Amniotic stem cell (primary cell): ENCODE measurements around the gene AP1S1.
"Not testable (repeated sequence)": the region's sequence is repeated elsewhere in the genome, so short reads cannot be mapped to it uniquely, and the experiment has no call there.

Source experiments
- DNase-seq: peaks from one replicate; lab custom pipeline; 2025; lab: John Stamatoyannopoulos, UW

AP1S1 gene

DNA sequence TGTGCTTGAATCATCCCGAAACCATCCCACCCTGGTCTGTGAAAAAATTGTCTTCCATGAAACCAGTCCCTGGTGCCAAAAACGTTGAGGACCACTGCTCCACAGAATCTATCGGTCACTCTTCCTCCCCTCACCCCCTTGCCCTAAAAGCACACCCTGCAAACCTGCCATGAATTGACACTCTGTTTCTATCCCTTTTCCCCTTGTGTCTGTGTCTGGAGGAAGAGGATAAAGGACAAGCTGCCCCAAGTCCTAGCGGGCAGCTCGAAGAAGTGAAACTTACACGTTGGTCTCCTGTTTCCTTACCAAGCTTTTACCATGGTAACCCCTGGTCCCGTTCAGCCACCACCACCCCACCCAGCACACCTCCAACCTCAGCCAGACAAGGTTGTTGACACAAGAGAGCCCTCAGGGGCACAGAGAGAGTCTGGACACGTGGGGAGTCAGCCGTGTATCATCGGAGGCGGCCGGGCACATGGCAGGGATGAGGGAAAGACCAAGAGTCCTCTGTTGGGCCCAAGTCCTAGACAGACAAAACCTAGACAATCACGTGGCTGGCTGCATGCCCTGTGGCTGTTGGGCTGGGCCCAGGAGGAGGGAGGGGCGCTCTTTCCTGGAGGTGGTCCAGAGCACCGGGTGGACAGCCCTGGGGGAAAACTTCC is 28.2 kb upstream of the AP1S1 start:
- no peak for DNase-seq

DNA sequence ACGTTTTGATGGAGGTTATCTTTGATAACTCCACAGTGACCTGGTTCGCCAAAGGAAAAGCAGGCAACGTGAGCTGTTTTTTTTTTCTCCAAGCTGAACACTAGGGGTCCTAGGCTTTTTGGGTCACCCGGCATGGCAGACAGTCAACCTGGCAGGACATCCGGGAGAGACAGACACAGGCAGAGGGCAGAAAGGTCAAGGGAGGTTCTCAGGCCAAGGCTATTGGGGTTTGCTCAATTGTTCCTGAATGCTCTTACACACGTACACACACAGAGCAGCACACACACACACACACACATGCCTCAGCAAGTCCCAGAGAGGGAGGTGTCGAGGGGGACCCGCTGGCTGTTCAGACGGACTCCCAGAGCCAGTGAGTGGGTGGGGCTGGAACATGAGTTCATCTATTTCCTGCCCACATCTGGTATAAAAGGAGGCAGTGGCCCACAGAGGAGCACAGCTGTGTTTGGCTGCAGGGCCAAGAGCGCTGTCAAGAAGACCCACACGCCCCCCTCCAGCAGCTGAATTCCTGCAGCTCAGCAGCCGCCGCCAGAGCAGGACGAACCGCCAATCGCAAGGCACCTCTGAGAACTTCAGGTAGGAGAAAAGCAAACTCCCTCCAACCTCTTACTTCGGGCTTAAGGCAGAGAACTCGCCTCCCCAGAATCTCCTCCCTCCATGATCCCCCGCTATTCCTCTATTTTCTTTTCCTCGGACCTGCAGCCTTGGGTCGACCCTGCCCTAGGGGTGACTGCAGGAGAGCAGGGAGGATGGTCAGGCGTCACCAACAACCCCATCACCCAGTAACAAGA is 27.4 kb upstream of the AP1S1 start, which contains the start of gene SERPINE1:
Gene SERPINE1, plus strand, starts transcription at position 454 of the 809 bp plus-strand sequence. CDS start 1,290 bp downstream, outside the sequence.
- DNase-seq, result peak; percentile 97

DNA sequence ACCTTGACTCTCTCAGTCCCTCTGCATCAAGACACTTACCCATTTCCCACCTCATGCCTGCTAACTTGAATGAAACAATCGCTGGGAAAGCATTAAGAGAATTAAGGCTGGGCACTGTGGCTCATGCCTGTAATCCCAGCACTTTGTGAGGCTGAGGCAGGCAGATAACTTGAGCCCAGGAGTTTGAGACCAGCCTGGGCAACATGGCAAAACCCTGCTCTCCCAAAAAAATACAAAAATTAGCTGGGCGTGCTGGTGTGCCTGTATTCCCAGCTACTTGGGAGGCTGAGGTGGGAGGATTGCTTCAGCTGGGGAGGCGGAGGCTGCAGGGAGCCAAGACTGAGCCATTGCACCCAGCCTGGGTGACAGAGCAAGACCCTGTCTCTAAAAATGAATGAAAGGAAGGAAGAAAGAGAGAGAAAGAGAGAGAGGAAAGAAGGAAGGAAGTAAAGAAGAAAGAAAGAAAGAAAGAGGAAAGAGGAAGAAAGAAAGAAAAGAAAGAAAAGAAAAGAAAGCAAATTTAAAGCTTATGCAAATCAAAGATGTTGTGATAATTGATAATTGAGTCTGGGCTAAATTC is 26.7 kb upstream of the AP1S1 start:
- no peak for DNase-seq

DNA sequence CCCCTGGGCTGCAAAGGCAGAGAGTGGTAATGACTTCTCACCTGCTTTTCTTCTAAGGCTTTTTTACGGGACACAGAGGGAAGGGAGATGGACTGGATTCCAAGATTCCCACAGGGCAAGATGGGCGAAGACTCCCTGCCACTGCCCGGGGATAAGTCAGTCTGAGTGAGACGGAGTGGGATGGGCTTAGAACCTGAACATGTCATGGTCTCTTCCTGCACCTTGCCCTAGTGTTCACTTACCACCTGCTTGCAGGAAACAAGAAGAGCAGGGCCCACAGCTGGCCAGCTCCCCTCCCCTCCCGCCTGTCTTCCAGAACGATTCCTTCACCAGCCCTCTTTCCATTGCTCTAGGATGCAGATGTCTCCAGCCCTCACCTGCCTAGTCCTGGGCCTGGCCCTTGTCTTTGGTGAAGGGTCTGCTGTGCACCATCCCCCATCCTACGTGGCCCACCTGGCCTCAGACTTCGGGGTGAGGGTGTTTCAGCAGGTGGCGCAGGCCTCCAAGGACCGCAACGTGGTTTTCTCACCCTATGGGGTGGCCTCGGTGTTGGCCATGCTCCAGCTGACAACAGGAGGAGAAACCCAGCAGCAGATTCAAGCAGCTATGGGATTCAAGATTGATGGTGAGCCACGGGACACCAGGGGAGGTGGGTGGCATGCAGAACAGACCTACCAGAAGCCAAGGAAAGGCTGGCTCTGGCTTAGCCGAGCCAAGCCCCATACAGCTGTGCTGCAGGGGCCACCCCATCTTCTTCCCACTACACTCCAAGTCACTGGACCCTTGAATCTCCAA is 26.0 kb upstream of the AP1S1 start:
- no peak for DNase-seq

DNA sequence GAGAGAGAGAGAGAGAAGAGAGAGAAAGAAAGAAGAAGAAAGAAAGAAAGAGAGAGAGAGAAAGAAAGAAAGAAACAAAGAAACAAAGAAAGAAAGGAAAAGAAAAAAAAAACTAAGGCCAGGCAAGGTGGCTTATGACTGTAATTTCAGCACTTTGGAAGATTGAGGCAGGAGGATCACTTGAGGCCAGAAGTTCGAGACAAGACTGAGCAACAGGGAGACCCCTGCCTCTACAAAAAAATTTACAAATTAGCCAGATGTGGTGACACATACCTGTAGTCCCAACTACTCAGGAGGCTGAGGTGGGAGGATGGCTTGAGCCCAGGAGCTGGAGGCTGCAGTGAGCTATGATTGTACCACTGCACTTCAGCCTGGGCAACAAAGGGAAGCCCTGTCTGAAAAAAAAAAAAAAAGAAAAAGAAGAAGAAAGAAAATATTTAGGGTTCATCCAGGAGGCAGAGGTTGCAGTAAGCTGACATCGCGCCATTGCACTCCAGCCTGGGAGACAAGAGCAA is 24.6 kb upstream of the AP1S1 start:
- no peak for DNase-seq

DNA sequence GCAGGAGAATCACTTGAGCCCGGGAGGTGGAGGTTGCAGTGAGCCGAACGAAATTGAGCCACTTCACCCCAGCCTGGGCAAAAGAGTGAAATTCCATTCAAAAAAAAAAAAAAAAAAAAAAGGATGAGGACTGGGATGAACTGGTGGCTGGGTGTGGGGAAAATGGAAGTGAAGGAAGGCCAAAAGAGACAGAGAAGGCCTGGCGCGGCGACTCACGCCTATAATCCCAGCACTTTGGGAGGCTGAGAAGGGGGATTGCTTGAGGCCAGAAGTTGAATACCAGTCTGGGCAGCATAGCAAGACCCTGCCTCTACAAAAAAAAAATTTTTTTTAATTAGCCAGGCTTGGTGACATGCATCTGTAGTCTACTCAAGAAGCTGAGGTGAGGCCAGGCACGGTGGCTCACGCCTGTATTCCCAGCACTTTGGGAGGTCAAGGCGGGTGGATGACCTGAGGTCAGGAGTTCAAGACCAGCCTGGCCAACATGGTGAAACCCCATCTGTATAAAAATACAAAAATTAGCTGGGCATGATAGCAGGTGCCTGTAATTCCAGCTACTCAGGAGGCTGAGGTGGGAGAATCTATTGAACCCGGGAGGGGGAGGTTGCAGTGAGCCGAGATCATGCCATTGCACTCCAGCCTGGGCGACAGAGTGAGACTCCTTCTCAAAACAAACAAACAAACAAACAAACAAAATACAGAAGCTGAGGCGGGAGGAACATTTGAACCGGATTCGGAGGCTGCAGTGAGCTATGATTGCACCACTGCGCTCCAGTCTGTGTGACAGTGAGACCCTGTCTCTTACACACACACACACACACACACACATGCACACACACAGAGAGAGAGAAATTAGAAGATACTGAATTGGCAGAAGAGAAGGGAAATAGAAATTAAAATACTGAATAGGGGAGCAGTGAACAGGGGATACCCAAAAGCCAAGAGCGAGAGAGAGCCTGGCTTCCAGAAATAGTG is 21.4 kb upstream of the AP1S1 start:
- DNase-seq, result not testable (repeated sequence)

DNA sequence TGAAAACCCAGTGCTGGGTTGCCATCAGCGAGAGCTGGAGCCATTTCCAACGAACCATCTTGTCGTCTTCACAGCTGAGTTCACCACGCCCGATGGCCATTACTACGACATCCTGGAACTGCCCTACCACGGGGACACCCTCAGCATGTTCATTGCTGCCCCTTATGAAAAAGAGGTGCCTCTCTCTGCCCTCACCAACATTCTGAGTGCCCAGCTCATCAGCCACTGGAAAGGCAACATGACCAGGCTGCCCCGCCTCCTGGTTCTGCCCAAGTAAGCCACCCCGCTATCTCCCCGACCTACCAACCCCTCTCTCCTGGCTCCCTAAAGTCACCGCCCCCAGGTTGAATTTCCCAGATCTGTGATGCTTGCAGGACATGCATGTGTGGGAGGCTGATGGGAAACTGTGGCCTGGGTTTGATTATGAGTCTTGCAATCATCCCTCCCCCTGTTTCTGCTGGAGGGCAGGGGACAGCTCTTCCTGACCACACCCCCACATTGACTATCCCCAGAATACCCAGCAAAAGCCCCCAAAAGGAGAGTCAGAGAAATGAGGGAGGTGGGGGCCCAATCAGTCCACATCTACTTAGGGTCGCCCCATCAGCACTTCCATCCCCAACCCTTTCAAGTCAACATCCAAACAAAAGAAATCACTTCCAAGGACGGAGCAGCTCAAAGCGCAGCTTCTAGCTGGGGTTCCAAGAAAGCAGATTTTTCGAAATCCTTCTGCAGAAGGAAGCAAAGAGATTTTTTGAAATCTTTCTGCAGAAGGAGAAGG is 20.5 kb upstream of the AP1S1 start:
- DNase-seq, result no peak

DNA sequence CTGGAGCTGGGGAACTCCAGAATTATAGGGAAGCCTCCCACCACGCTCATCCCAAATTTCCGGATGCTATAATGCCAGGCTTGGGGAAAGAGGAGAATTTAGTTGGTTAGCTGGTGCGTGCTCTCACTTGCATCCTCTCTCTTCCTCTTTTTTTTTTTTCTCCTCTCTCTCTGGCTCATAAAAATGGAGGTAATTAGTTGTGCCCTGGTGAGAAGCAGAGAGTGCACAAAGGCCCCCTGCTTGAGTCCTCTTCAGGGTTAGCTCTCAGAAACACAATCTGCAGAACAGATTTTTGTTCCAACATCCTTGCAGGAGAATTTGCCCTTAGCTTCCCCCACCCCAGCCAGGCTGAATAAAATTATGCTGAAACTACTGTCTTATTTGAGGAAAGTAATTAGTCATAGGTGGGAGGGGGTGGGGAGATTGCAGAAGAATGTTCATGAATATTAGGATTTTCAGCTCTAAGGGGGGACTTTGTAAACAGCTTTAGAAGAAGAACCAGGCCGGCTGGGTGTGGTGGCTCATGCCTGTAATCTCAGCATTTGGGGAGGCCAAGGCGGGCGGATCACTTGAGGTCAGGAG is 19.8 kb upstream of the AP1S1 start:
- DNase-seq, result no peak

DNA sequence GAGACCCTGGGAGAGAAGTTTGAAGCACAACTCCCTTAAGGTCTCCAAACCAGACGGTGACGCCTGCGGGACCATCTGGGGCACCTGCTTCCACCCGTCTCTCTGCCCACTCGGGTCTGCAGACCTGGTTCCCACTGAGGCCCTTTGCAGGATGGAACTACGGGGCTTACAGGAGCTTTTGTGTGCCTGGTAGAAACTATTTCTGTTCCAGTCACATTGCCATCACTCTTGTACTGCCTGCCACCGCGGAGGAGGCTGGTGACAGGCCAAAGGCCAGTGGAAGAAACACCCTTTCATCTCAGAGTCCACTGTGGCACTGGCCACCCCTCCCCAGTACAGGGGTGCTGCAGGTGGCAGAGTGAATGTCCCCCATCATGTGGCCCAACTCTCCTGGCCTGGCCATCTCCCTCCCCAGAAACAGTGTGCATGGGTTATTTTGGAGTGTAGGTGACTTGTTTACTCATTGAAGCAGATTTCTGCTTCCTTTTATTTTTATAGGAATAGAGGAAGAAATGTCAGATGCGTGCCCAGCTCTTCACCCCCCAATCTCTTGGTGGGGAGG is 16.5 kb upstream of the AP1S1 start:
- no peak for DNase-seq

DNA sequence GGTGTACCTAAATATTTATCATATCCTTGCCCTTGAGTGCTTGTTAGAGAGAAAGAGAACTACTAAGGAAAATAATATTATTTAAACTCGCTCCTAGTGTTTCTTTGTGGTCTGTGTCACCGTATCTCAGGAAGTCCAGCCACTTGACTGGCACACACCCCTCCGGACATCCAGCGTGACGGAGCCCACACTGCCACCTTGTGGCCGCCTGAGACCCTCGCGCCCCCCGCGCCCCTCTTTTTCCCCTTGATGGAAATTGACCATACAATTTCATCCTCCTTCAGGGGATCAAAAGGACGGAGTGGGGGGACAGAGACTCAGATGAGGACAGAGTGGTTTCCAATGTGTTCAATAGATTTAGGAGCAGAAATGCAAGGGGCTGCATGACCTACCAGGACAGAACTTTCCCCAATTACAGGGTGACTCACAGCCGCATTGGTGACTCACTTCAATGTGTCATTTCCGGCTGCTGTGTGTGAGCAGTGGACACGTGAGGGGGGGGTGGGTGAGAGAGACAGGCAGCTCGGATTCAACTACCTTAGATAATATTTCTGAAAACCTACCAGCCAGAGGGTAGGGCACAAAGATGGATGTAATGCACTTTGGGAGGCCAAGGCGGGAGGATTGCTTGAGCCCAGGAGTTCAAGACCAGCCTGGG is 15.9 kb upstream of the AP1S1 start:
- peak; percentile 89 for DNase-seq

DNA sequence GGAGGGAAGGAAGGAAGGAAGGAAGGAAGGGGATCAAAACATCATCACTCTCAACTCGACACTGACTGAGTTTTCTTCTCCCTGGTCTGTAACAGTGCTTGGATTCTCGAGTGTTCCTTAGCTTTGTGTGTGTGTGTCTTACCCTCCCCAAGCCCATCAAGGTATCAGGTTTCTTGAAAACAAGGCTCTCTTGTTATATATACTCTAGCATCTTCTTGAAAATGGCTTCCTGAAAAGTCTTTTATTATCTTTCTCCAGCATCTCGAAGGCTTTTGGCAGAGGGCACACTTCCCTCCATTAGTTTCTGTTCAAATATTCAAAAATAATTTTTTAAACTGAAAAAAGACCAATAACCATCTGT is 14.0 kb upstream of the AP1S1 start:
- no peak for DNase-seq

DNA sequence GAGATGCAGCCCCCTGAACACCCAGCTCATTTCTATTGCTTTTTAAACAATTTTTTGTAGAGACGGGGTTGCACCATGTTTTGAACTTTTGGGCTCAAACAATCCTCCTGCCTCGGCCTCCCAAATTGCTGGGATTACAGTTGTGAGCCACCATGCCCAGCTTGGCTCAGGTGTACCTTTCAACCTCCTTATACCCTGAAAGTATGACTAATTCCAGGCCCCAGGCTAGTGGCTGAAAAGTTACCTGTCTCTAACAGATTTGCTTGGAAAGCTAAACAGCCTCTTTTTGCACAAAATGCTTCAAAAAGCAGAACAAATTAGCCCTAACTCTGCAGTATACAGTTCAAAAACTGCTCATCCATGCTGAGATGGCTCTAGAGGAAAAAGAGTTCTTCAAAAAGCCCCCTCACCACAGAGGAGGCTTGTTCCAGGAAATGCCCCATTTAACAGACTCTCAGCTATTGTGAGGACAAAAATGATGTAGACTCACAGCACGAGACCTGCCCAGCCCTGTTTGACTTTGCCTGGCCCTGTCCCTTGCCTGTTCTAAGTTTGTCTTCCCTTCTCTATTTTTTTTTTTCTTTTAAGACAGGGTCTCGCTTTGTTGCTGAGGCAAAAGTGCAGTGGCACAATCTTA is 13.4 kb upstream of the AP1S1 start:
- no peak for DNase-seq

DNA sequence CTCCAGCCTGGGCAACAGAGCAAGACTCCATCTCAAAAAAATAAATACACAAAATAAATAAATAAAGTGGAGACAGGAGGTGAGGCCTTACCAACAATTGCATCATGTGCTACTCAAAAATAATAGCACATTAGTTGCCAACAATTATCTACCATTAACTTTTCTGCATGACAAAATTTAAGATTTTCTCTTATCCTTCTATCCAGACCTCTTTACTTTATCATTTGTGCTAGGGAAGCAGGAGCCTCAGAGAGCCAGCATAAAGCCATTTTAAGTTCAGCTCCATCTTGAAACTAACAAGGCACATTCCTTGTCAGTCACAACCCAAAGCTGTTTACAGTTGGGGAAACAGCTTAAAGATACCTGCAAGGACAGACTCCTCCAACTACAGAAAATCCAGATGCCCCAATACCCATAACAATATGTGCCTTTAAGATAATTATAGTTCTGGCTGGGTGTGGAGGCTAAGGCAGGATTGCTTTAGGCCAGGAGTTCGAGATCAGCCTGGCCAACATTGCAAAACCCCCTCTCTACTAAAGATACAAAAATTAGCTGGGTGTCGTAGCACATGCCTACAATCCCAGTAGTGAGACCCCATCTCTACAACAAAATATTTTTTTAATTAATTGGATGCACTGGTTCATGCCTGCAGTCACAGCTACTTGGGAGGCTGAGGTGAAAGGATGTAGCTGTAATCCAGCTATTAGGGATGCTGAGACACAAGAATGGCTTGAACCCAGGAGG is 2.2 kb upstream of the AP1S1 start:
- no peak for DNase-seq

DNA sequence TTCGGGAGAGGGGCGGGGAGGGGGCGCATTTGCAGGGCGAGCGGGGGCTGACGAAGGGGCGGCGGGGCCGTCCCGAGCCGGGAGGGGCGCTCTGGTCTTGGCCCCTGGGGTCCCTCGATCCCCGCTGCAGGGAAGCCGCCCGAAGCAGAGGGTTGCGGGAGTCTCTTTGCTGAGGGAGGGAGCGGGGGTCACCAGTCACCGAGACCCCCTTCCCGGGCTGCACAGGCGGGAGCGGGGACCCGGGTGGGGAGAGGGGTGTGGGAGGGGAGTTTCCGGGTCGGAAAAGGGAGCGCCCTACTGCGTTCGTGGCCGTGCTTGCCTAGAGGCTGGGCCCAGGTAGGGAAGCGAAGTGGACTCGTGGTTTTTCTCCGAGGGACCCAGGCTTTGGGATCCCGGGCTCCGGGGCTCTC is 422 bp downstream of the AP1S1 start:
- no peak for DNase-seq

DNA sequence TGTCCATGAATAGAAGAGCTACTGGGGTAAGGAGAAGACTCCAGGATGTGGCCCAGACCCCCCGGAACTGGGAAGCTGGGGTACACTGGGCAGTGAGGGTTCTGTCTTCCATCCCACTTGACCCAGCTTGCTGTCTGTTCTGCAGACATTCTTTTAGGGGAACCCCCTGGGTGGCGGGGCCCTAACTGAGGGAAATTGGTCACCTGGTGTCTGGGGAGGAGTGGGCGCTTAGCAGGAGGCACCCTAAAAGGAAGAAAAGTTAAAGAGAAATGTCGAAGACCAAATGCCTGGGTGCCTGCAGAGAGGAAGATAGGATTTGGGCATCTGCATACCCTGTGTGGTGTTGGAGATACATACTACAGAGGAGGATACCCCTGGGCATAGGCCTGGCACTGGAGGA is 1.0 kb downstream of the AP1S1 start:
- DNase-seq, result no peak

DNA sequence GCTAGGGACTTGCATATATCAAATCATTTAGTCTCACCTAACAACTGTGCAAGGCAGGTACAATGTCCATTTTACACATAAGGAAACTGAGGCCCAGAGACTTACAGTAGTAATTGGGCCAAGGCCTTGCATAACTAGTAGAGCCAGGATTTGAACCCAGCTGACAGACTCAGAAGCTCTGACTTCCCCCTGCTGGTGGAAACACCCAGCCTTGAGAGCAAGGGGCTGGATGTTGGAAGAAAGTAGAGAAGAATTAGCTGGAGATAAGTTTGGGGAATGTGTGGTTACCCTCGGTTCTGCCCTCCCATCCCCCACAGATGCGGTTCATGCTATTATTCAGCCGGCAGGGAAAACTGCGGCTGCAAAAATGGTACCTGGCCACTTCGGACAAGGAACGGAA is 2.0 kb downstream of the AP1S1 start:
- DNase-seq, result no peak

DNA sequence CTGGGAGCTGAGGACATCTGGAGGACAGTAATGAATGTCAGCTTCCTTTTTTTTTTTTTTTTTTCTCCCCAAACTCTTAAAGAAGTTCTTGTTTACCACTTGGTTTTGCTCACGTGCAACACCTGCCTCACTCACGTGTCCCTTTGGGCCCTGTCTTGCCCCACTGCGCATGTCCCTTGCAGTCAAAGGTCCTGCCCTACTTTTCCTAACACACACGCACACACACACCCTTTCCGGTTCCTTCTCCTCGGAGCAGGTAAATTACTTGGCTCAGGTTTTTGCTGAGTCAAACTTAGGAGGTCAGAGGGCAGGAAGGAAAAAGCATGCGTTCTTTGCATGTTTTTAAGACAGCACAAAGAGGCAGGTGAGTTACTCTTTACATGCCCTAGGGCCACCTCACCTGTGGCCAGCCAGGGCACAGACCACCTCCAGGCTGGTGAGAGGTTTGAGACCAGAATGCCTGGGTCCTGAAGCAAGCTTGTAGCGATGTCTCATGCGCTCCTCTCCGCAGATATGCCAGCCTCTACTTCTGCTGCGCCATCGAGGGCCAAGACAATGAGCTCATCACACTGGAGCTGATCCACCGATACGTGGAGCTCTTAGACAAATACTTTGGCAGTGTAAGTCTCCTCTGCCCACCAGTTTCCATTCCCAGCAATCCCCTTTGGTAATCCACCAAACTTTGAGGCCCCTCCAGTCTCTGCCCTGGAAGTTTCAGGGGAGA is 2.8 kb downstream of the AP1S1 start:
- DNase-seq, result no peak
